Fibroblast of villous mesenchyme (primary cell): ENCODE data around the gene OSM. TPM values are rescaled to one million over a fixed set of nuclear protein-coding genes. Genes with fewer than 3 reads are reported as not detected.

Experiments
- DNase-seq: peaks from one replicate; pipeline ENCODE4 v3.0.0-alpha.2; 2010; ENCODE audit warnings: low read depth
- H3K4me3 ChIP-seq: 2 replicates; pipeline ENCODE4 v1.5.1; 2011; ENCODE audit warnings: low read depth, mild to moderate bottlenecking, low read length
- CTCF ChIP-seq: IDR thresholded peaks from 2 replicates; pipeline ENCODE4 v1.5.1; 2012; ENCODE audit warnings: low read depth, mild to moderate bottlenecking, low read length; ENCODE audit not compliant: insufficient read depth
- total RNA-seq: library from RNA; depleted of rRNA; stranded (reverse); fragments of >200 nt; gene quantifications from 2 replicates; pipeline ENCODE4 v1.2.3, GENCODE V29; 2012

OSM gene
- total RNA-seq, 1 donor = 0.43 TPM

GRCh38 chr22:30248484-30248883, 18.2 kb downstream of the OSM start:
- no peak overlapping the region for H3K4me3 ChIP-seq
- no peak for DNase-seq

DNA sequence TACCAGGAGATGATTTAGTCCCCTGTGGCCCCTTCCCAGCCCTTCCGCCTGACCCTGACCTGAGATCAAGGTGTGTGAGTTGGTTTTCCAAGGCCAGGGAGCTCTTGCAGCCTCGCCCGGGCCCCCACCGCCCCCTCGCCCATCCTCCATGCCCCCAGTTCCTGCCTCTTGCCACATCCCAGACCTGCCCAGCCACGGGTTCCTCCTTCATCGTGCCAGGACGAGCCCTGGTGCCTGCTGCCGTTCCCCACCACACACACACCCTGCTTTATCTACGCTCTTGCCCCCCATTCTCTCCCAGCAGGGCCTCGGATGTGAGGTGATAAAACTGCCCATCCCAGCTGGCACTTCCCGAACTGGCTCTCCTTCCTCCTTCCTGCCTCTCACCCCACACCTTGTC, 18.7 kb downstream of the OSM start:
- TF ChIP-seq CTCF = no peak
- no peak overlapping the region for H3K4me3 ChIP-seq

More at GRCh38 chr22:30248484-30248883, 18.2 kb downstream of the OSM start:
- no peak for TF ChIP-seq CTCF

GRCh38 chr22:30247561-30247960, 19.1 kb downstream of the OSM start:
- no peak overlapping the region for H3K4me3 ChIP-seq
- no peak for TF ChIP-seq CTCF

More for the DNA sequence above, 18.7 kb downstream of the OSM start:
- no peak for DNase-seq

DNA sequence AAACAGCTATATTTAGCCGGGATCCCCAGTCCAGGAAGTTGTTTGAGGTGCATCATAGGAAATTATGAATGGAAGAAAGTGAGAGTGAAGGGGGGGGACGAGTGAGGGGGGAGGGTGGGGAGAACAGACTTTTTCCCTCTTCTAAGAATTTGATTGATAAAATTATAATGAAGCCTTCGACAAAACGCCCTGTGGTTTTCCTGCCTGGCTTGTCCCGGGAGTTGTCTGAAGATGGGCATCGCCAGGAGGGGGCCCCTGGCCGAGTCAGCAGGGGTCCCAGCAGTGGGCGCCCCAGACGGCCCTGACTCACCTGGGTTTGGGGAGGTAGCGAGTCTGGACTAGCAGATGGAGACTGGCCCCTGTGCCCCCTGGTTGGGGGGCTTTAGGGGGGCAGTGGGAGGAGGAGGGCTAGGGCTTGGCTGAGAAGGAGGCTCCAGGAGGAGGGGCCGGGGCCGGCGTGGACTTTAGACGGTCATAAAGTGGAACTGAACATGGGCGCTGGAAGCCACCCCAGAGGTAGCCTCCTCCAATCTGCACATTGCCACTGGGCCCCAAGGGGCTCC, 19.8 kb downstream of the OSM start:
- peak; percentile 2 for TF ChIP-seq CTCF
- no peak for DNase-seq
- peak overlapping the region; percentile 70 for H3K4me3 ChIP-seq

More at GRCh38 chr22:30247561-30247960, 19.1 kb downstream of the OSM start:
- no peak for DNase-seq

- TF ChIP-seq CTCF = no peak
- DNase-seq = peak; percentile 72
- H3K4me3 ChIP-seq = peak within 1 kb of the TSS; percentile 70
Observed at GRCh38 chr22:30245985-30246813, 20.5 kb downstream of the OSM start, which contains the start of gene LIF. TSS of gene LIF (minus strand) at chr22:30246759. CDS start at chr22:30246695, 64 bp downstream.

GRCh38 chr22:30245181-30245984, 21.3 kb downstream of the OSM start:
- peak overlapping the region; percentile 70 for H3K4me3 ChIP-seq
- no peak for TF ChIP-seq CTCF
- no peak for DNase-seq
